ENCODE results near the gene ING5.
"Not testable (repeated sequence)": the region's sequence is repeated elsewhere in the genome, so short reads cannot be mapped to it uniquely, and the experiment has no call there.

The ING5 gene

GRCh38 chr2:241732513-241733186, 30.8 kb downstream of the ING5 start:
- FAIRE-seq; DNase-seq (ENCODE audit: insufficient read length, low spot score): not testable (repeated sequence)
- peak; percentile 25 for TF ChIP-seq CTCF (IDR thresholded peaks at IDR 0.05; ENCODE audit: insufficient read depth, missing control alignments)

- FAIRE-seq = no peak
- DNase-seq (ENCODE audit: insufficient read length, low spot score) = no peak
- no peak for TF ChIP-seq CTCF (IDR thresholded peaks at IDR 0.05; ENCODE audit: insufficient read depth, missing control alignments)
Measured at GRCh38 chr2:241733391-241734207, 31.8 kb downstream of the ING5 start.

- FAIRE-seq = no peak
- DNase-seq (ENCODE audit: insufficient read length, low spot score) = no peak
- no peak for TF ChIP-seq CTCF (IDR thresholded peaks at IDR 0.05; ENCODE audit: insufficient read depth, missing control alignments)
Measured at GRCh38 chr2:241734208-241734466, 32.3 kb downstream of the ING5 start.

GRCh38 chr2:241734467-241735208, 32.8 kb downstream of the ING5 start, which contains the start of gene D2HGDH:
D2HGDH (plus strand) TSS chr2:241734630; CDS start chr2:241735225, 595 bp downstream.
- TF ChIP-seq CTCF (IDR thresholded peaks at IDR 0.05; ENCODE audit: insufficient read depth, missing control alignments) = no peak
- DNase-seq (ENCODE audit: insufficient read length, low spot score) (peak; percentile 80), FAIRE-seq (no peak)

GRCh38 chr2:241736111-241736510, 34.3 kb downstream of the ING5 start:
- no peak for FAIRE-seq
- DNase-seq (ENCODE audit: insufficient read length, low spot score) = no peak
- TF ChIP-seq CTCF (IDR thresholded peaks at IDR 0.05; ENCODE audit: insufficient read depth, missing control alignments) = no peak

- no peak for FAIRE-seq
- DNase-seq (ENCODE audit: insufficient read length, low spot score) = no peak
- TF ChIP-seq CTCF (IDR thresholded peaks at IDR 0.05; ENCODE audit: insufficient read depth, missing control alignments) = no peak
Measured at GRCh38 chr2:241738040-241738686, 36.3 kb downstream of the ING5 start.

All from D721Med (cell line).